Right renal cortex interstitium (tissue), 3 donors: Measurements from ENCODE around the gene CKAP5. TPM values are rescaled to one million over a fixed set of nuclear protein-coding genes. Genes with fewer than 3 reads are reported as not detected.

Source experiments
- DNase-seq, 3 donors: peaks; one replicate each; pipeline ENCODE4 v3.0.0-alpha.2; 2013; ENCODE audit warnings: low read depth in 3 of 3, low spot score in 2 of 3
- polyA plus RNA-seq, 3 donors: library from polyadenylated mRNA; unstranded; fragments of 120-200 nt; gene quantifications; one replicate each; pipeline ENCODE4 v1.2.1, GENCODE V29; 2013; ENCODE audit not compliant: insufficient read length in 3 of 3

CKAP5 gene
- polyA plus RNA-seq, 3 donors = 95.4 to 116 (median 113) TPM

DNA sequence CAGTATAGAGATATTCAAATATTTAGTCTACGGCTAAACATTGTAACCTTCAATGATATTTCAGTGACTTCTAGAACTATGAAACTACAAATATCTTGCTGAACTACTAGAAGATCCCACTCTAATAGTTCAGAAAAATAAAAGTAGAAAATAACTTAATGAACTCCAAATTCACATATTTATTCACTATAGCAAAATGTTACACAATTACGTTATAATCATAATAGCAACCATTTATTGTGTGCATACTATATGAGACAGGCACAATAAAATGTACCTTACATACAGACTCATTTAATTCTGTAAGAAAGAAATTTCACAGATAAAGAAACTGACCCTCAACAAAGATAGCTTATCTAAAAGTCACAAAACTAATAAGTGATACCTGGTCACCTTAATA lies 69.2 kb downstream of the CKAP5 start:
- no peak for DNase-seq

DNA sequence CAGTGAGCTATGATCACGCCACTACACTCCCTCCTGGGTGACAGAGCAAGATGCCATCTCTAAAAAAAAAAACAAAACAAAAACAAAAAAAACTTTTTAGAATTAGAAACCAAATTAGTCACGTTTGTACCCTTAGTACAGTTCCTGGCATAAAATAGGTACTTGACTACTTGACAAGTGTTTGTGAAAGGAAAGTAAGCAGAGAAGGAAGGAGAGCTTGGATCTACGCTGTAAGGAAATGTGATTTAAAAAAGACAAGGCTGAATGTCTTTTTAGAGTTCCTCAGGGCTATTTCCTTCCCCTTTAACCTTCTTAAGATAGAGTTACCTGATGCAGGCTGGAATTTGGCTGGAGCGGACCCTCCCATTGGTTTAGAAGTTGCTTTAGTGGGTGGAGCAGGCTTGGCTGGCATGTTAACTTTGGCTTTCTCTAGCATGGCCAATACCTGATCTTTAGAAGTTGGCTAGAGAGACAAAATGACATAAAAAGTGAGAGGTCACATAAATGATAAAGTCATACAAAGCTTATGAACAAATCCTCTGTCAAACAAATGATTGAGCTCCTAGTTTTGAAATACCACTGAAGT lies 76.4 kb downstream of the CKAP5 start:
- no peak for DNase-seq

DNA sequence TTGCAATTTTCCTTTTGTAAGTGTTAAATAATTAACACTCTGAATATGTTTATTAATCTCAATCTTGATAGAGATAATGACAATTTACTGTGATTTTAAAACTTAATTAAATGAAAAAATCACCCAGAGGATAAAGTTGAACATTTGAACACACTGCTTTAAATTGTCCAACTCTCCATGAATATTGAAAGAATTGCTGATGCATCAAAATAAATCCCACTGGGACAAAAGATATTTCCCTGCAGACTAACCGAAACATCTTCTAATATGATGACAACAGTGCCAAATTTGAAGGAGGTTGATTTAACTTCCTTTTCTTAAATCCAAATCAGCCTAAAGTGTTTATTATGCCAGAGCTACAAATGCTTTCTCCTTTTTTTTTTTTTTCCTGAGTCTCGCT lies 79.4 kb downstream of the CKAP5 start:
- DNase-seq = no peak

- no peak for DNase-seq
Observed at GRCh38 chr11:46762248-46762647, 83.8 kb downstream of the CKAP5 start.

- no peak for DNase-seq
Observed at GRCh38 chr11:46761807-46762206, 84.3 kb downstream of the CKAP5 start.

DNA sequence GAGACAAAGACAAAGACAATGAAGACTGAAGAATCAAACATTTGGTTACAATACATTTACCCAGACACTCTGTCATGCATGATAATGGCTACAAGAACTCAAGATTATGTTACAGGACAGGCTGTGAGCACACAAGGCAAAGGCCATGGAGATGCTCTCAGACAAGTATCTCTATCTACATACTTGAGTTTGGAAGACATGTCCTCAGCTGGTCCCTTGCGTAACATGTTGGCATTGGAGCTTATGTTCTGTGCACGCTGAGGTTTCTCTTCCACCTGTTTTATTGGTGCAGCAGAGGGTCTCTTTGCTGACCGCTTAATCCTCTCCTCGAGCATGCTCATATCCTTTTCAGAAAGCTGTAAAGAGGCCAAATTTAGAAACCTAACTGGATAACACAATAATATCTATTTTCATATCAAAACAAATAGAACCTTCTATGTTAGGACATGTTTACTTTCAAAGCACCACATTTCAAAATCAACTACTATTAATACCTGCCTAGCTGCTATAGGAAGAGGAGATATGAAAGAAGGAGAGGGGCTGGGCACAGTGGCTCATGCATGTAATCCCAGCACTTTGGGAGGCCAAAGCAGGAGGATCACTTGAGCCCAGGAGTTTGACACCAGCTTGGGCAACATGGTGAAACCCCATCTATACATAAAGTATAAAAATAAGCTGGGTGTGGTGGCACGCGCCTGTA lies 85.5 kb downstream of the CKAP5 start:
- DNase-seq = no peak

- DNase-seq = no peak
Observed at GRCh38 chr11:46759196-46759595, 86.9 kb downstream of the CKAP5 start.

DNA sequence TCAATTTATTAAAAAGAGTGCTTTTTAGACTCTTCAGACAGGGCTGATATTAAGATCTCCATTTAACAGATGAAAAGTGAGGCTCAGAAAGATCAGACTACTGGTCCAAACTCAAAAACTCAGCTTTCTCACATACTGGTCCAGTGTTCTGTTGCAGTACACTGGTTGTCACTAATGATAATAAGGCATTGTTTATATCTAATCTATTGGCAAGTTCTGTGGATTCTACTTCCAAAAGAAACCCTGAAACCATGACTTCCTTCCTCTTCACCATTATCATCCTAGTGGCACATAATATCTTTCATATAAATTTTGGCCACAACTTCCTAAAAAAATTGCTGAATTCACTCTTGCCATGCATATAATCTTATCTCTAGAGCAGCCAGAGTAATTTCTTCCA lies 90.1 kb downstream of the CKAP5 start:
- no peak for DNase-seq

- no peak for DNase-seq
Observed at GRCh38 chr11:46747150-46747549, 98.9 kb downstream of the CKAP5 start.

DNA sequence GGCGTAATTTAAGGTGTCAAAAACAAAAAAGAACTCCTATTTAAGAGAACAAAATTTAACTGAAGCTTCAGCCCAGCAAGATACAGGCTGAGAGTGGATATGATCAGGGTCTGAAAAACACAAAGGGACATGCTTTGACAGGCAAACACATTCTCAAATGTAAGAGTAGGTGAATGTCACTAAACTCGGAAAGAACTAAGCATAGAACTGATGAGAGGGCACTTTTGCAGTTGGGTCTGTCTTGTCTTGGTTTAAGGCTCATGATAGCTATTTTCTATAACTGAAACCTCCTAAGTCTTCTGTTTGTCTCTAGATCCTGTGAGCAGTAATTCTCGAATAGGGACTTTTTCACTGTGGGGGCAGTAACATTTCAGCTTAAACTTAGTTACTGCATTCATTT lies 100.1 kb downstream of the CKAP5 start:
- DNase-seq = no peak

- DNase-seq = no peak
Observed at GRCh38 chr11:46745328-46745727, 100.8 kb downstream of the CKAP5 start.

DNA sequence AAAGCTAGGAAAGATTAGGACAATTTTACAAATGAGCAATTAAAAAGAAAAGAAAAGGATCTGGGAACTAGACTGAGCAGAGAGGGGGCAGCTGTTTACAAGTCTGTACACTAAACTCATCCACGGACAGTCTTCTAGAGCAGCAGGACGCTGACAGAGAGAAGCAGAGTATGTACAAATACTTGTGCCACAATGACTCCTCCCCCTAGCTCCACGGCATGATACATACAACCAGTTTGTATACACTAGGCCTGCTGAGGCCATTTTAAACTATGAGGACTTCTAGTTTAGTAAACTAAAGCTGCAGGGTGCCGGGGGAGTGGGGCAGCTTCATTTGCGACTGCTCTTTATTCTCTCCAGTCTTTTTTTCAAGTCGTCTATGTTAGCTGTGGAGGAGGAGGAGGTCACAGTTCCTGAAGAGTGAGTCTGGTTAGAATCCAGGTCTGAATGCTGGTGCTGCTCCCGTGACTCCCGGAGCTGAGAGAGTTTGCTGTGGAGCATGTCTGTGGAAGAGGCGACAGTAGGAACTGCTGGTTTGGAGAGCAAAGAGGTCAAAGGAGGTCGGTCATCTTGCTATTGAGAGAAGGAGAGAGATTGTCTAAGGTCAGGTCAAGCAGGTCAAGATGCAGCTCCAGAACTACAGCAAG lies 102.3 kb downstream of the CKAP5 start:
- no peak for DNase-seq

- DNase-seq = no peak
Observed at GRCh38 chr11:46743043-46743442, 103.0 kb downstream of the CKAP5 start.

DNA sequence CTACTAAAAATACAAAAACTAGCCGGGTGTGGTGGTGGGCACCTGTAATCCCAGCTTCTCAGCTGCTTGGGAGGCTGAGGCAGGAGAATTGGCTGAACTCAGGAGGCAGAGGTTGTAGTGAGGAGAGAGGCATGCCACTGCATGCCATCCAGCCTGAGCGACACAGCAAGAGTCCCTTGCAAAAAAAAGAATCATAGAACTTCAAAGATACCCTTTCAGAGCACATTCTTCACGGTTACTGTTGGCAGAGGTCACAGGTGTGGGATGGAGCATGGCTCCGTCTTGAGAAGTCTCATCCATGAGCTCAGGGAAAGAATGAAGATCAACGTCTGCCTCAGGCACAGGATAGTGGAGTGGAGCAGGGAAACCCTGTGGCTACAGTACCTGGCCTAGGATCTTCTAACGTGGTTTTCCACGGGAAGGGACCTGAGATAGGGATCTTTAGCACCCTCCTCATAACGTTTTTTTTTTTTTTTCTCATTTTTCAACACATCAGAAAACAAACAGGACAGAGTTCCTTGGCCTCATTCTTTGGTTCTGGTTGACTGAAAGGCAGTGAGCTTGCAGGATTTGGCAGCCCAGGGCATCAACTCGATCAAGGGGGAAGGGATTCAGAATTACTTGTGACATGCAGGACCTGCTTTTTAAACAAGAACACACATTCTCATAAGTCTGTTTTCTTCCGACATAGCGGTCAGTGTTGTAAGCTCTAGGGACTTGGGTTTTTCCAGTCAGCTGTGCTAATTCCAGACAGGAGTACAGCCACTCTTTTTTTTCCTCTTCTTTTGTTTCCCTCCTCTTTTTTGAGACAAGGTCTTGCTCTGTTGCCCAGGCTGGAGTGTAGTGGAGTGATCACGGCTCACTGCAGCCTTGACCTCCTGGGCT lies 104.2 kb downstream of the CKAP5 start:
- no peak for DNase-seq

DNA sequence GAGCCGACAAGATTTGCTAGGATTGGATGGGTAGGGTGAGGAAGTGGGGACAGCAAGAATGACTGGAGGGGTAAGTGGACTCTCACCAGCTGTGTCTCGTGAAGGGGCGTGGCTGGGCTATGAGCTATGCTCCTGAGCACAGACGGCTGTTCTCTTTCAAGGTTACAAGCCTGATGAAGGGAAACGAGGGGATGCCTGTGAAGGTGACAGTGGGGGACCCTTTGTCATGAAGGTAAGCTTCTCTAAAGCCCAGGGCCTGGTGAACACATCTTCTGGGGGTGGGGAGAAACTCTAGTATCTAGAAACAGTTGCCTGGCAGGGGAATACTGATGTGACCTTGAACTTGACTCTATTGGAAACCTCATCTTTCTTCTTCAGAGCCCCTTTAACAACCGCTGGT lies 107.2 kb downstream of the CKAP5 start:
- DNase-seq = no peak

DNA sequence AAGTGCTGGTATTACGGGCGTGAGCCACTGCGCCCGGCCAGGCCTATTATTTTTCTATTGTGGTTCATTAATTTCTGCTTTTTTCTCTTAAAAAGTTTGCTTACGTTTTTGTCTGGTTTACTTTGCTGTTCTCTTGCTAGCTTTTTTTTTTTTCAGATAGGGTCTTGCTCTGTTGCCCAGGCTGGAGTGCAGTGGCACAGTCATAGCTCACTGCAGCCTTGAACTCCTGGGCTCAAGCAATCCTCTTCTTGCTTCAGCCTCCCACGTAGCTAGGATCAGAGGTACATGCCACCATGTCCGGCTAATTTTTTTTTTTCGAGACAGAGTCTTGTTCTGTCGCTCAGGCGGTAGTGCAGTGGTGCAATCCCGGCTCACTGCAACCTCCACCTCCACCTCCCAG lies 108.4 kb downstream of the CKAP5 start:
- DNase-seq = no peak

DNA sequence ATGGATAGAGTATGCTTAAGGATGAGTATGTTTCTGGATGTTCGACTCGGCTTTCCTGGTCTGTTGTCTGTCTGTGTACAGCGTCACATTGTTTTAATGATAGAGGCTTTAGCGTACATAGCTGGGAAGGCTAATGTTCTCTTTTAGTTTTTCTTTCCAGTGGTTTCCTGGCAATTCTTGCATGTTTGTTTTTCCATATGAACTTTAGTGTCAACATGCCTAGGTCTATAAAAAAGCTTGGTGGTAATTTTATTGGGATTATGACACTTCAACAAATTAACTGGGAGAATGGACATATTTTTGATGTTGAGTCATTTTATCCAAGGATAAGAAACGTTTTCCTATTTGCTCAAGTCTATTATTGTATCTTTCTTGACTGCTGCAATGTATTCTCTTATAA lies 109.5 kb downstream of the CKAP5 start:
- no peak for DNase-seq

DNA sequence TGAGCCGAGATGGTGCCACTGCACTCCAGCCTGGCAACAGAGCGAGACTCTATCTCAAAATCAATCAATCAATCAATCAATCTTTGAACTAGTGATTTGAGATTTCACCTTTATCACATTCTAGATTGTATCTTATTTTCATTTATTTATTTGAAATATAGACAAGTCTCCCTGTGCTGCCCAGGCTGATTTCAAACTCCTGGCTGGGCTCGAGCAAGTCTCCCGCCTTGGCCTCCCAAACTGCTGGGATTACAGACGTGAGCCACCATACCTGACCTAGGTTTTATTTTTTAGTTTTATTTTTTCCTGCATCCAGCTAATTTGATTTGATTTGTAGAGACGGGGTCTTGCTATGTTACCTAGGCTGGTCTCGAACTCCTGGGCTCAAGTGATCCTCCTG lies 109.9 kb downstream of the CKAP5 start:
- DNase-seq = no peak

- DNase-seq = no peak
Observed at GRCh38 chr11:46733234-46733633, 112.8 kb downstream of the CKAP5 start.

GRCh38 chr11:46731545-46731944 lies 114.5 kb downstream of the CKAP5 start:
- no peak for DNase-seq
